Measurements from ENCODE around the gene OTUD6A. TPM values are rescaled to one million over a fixed set of nuclear protein-coding genes. Genes with fewer than 3 reads are reported as not detected.

Gene OTUD6A
- total RNA-seq, 1 donor from 2014 or later = not detected

DNA sequence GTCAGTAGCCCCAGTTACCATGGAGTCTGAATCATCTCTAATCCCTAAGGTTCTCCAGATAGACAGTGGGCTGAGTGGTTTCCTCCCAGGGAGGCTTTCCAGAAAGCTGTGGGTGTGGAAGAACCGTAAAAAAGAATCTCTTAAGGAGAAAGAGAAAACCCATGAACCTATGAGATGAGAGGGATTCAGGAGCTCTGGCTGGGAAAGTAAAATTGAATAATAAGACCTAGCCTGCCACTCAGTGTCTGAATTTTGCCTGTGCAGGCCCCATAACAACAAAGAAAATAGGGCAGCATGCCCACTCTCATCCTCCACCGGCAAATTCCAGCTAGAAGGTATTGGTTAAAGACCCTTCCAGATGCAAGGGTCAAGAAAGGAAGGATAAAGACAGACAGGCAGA, 29.5 kb upstream of the OTUD6A start:
- Mint-ChIP-seq H3K9me3 (ENCODE audit: unreplicated experiment) (no peaks in the 10 kb centered on the region), H3K4me3 (ENCODE audit: unreplicated experiment) (no peak overlapping the region), H3K27ac (ENCODE audit: unreplicated experiment) (no peak overlapping the region), H3K27me3 (ENCODE audit: unreplicated experiment) (peaks cover 1% of the 10 kb centered on the region), H3K36me3 (ENCODE audit: unreplicated experiment) (no peaks in the 10 kb centered on the region), H3K4me1 (ENCODE audit: low read depth, unreplicated experiment) (peaks cover 11% of the 10 kb centered on the region)
- DNase-seq = no peak
- TF ChIP-seq, protein P1, sequence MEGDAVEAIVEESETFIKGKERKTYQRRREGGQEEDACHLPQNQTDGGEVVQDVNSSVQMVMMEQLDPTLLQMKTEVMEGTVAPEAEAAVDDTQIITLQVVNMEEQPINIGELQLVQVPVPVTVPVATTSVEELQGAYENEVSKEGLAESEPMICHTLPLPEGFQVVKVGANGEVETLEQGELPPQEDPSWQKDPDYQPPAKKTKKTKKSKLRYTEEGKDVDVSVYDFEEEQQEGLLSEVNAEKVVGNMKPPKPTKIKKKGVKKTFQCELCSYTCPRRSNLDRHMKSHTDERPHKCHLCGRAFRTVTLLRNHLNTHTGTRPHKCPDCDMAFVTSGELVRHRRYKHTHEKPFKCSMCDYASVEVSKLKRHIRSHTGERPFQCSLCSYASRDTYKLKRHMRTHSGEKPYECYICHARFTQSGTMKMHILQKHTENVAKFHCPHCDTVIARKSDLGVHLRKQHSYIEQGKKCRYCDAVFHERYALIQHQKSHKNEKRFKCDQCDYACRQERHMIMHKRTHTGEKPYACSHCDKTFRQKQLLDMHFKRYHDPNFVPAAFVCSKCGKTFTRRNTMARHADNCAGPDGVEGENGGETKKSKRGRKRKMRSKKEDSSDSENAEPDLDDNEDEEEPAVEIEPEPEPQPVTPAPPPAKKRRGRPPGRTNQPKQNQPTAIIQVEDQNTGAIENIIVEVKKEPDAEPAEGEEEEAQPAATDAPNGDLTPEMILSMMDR (IDR thresholded peaks at IDR 0.05; ENCODE audit: partially characterized antibody, unreplicated experiment) = no peak

DNA sequence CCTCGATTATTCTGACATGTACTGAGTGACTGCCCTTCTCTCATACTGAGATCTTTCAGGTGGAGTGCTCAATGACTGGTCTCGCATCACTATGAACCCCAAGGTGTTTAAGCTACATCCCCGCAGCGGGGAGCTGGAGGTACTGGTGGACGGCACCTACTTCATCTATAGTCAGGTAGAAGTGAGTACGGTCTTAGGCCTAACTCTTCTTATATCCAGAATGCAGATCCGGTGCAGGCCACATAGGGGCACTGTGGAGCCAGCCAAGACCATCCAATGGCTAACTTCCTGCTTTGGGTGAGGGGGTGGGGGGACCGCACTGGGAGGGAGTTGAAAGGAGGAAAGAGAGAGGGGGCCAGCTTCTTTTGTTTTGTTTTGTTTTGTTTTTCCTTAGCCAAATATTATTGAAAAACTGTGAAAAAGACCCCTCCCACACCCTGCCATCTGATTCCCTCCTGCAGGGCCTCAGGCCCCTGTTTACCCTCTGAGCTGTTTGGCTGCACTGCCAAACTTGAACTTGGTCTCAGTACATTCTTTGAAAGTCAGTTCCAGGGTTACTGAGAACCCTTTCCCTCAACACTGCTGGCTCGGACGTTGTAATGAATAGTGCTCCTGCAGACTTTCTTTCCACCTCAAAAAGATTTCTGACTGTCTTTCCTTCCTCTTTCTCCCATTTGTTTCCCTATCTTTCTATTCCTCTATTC, 28.8 kb upstream of the OTUD6A start:
- Mint-ChIP-seq H3K4me1 (ENCODE audit: low read depth, unreplicated experiment) (peaks cover 11% of the 10 kb centered on the region), H3K9me3 (ENCODE audit: unreplicated experiment) (peaks cover 1% of the 10 kb centered on the region)

DNA sequence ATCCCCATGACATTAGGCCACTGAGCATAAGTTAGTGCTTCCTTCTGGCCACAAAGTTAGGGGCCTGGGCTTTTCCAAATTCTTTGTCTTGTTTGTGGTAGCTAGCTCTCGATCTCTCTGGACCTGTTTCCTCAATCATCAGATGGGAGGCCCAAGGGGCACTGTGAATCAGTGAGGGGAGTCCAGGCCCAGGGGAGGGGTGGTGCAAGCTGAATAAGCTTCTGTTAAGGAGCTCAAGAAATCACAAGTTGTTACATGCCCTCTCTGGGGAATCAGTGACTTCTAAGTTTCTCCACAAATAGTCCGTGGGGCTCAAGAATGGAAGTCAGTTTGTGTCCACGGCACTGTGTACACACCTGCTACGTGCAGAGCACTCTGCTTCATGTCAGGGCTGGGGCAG, 27.6 kb upstream of the OTUD6A start:
- Mint-ChIP-seq H3K27me3 (ENCODE audit: unreplicated experiment) (peaks cover 1% of the 10 kb centered on the region), H3K9me3 (ENCODE audit: unreplicated experiment) (peaks cover 1% of the 10 kb centered on the region), H3K27ac (ENCODE audit: unreplicated experiment) (no peak overlapping the region), H3K4me3 (ENCODE audit: unreplicated experiment) (no peak overlapping the region), H3K4me1 (ENCODE audit: low read depth, unreplicated experiment) (peaks cover 11% of the 10 kb centered on the region), H3K36me3 (ENCODE audit: unreplicated experiment) (no peaks in the 10 kb centered on the region)
- DNase-seq = no peak
- TF ChIP-seq, protein P1 (IDR thresholded peaks at IDR 0.05; ENCODE audit: partially characterized antibody, unreplicated experiment) = no peak

More for the DNA sequence above, 28.8 kb upstream of the OTUD6A start:
- DNase-seq = peak; percentile 41
- no peaks in the 10 kb centered on the region for H3K36me3 Mint-ChIP-seq (ENCODE audit: unreplicated experiment)
- H3K27me3 Mint-ChIP-seq (ENCODE audit: unreplicated experiment) = peaks cover 1% of the 10 kb centered on the region
- H3K4me3 Mint-ChIP-seq (ENCODE audit: unreplicated experiment) = no peak overlapping the region
- H3K27ac Mint-ChIP-seq (ENCODE audit: unreplicated experiment) = no peak overlapping the region
- TF ChIP-seq, protein P1 (IDR thresholded peaks at IDR 0.05; ENCODE audit: partially characterized antibody, unreplicated experiment) = peak; percentile 46

DNA sequence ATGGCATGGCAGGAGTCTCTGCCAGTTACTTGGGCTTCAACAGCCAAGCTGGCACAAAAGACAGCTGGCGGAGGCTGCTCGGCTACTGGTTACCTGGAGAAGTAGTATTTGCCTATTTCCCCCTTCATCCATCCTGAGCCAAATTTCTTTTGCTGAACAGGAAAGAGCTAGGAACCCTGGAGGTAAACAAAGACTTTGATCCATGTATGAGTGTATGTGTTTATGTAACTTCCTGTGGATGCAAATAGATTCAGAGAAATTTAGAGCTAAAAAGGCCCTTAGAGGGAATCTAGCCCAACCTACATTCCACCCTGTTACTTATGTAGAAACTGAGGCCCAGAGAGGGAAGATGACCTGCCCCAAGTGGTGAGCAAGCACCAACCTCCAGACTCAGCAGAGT, 23.7 kb upstream of the OTUD6A start:
- Mint-ChIP-seq H3K27me3 (ENCODE audit: unreplicated experiment) (no peaks in the 10 kb centered on the region), H3K27ac (ENCODE audit: unreplicated experiment) (no peak overlapping the region), H3K4me1 (ENCODE audit: low read depth, unreplicated experiment) (no peaks in the 10 kb centered on the region), H3K9me3 (ENCODE audit: unreplicated experiment) (peaks cover 1% of the 10 kb centered on the region), H3K36me3 (ENCODE audit: unreplicated experiment) (no peaks in the 10 kb centered on the region), H3K4me3 (ENCODE audit: unreplicated experiment) (no peak overlapping the region)
- TF ChIP-seq, protein P1 (IDR thresholded peaks at IDR 0.05; ENCODE audit: partially characterized antibody, unreplicated experiment) = no peak
- DNase-seq = no peak

DNA sequence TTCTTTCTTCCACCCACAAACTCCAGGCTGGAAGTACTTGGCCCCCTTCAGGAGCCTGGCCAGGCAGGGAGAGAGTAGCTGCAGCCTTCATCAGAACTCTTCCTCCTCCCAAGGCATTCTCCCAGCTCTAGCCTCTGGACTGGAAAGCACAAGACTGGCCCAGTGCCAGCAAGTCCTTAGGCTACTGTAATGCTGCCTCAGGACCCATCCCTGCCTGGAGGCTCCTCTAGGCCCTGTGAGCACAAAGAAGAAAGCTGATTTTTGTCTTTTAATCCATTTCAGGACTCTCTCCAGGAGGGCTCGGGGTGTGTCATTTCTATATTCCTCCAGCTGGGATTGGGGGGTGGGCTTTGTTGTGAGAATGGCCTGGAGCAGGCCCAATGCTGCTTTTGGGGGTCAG, 23.3 kb upstream of the OTUD6A start:
- peaks cover 1% of the 10 kb centered on the region for H3K9me3 Mint-ChIP-seq (ENCODE audit: unreplicated experiment)
- H3K27ac Mint-ChIP-seq (ENCODE audit: unreplicated experiment) = no peak overlapping the region
- no peaks in the 10 kb centered on the region for H3K27me3 Mint-ChIP-seq (ENCODE audit: unreplicated experiment)
- DNase-seq = no peak
- TF ChIP-seq, protein P1 (IDR thresholded peaks at IDR 0.05; ENCODE audit: partially characterized antibody, unreplicated experiment) = no peak
- no peaks in the 10 kb centered on the region for H3K36me3 Mint-ChIP-seq (ENCODE audit: unreplicated experiment)
- no peaks in the 10 kb centered on the region for H3K4me1 Mint-ChIP-seq (ENCODE audit: low read depth, unreplicated experiment)
- no peak overlapping the region for H3K4me3 Mint-ChIP-seq (ENCODE audit: unreplicated experiment)

Data from glutamatergic neuron (in vitro differentiated cells).